AG04450 (cell line): ENCODE results near the gene EHD2. TPM values are rescaled to one million over a fixed set of nuclear protein-coding genes. Genes with fewer than 3 reads are reported as not detected.
"Not testable (repeated sequence)": the region's sequence is repeated elsewhere in the genome, so short reads cannot be mapped to it uniquely, and the experiment has no call there.

ENCODE experiments used
- CTCF ChIA-PET: fragments of 300-600, 350-600 bp; formaldehyde crosslinking; extraction: SDS; loops from one replicate; lab custom pipeline; 2022; ENCODE audit warnings: antibody characterized with exemption, inconsistent platforms; lab: Charles Lee
- POLR2A ChIA-PET: fragments of 350-600 bp; formaldehyde crosslinking; extraction: SDS; loops from one replicate; lab custom pipeline; 2021; ENCODE audit warnings: antibody characterized with exemption, inconsistent platforms; lab: Yijun Ruan, JAX
- DNase-seq: peaks from one replicate; pipeline ENCODE4 v3.0.0-alpha.2; 2011; ENCODE audit warnings: low read depth, low spot score
- H3K27ac ChIP-seq: one replicate; pipeline ENCODE4 v1.5.1; 2012; ENCODE audit warnings: low read depth, low read length, control low read depth
- H3K27me3 ChIP-seq: one replicate; pipeline ENCODE4 v1.6.0; 2012; ENCODE audit warnings: low read length; ENCODE audit not compliant: control insufficient read depth, insufficient read depth
- H3K4me3 ChIP-seq: 2 replicates; pipeline ENCODE4 v1.5.1; 2011; ENCODE audit warnings: mild to moderate bottlenecking, low read depth, low read length, control low read depth
- H3K9me3 ChIP-seq: 2 replicates; pipeline ENCODE4 v1.5.1; 2012; ENCODE audit warnings: low read length; ENCODE audit not compliant: control insufficient read depth, insufficient read depth
- polyA plus RNA-seq: library from polyadenylated mRNA; depleted of rRNA; stranded (reverse); fragments of >200 nt; gene quantifications from 2 replicates; pipeline ENCODE4 v1.2.3, GENCODE V29; 2011
- TF ChIP-seq, protein P1 (sequence below): IDR thresholded peaks from 2 replicates; pipeline ENCODE4 v1.5.1; 2011; ENCODE audit warnings: low read depth, low read length, control low read depth, inconsistent platforms

EHD2 gene
- polyA plus RNA-seq, 1 experiment = 84.0 TPM

DNA sequence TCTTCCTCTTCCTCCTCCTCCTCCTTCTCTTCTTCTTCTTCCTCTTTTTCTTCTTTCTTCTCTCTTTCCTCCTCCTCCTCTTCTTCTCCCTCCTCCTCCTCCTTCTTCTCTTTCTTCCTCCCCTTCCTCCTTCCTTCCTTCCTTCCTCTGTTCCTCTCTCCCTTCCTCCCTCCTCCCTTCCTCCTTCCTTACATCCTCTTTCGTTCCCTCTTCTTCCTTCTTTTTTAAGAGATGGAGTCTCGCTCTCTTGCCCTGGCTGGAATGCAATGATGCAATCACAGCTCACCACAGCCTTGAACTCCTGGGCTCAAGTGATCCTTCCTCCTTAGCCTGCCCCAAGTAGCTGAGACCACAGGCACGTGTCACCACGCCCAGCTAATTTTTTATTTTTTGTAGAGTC, 13.2 kb downstream of the EHD2 start:
- Histone ChIP-seq H3K27me3 (no peaks in the 10 kb centered on the region), H3K9me3 (peaks cover 12% of the 10 kb centered on the region; the same call in 1 of the 2 replicates), H3K4me3 (no peak overlapping the region), H3K27ac (no peak overlapping the region)
- POLR2A ChIA-PET = interaction anchor here (0.6 to 5.9 kb wide), 5 partner anchors 8 to 21 kb away, joined by 3 to 36 read pairs (median 4); no protein-coding TSS in a partner anchor
- TF ChIP-seq, protein P1, sequence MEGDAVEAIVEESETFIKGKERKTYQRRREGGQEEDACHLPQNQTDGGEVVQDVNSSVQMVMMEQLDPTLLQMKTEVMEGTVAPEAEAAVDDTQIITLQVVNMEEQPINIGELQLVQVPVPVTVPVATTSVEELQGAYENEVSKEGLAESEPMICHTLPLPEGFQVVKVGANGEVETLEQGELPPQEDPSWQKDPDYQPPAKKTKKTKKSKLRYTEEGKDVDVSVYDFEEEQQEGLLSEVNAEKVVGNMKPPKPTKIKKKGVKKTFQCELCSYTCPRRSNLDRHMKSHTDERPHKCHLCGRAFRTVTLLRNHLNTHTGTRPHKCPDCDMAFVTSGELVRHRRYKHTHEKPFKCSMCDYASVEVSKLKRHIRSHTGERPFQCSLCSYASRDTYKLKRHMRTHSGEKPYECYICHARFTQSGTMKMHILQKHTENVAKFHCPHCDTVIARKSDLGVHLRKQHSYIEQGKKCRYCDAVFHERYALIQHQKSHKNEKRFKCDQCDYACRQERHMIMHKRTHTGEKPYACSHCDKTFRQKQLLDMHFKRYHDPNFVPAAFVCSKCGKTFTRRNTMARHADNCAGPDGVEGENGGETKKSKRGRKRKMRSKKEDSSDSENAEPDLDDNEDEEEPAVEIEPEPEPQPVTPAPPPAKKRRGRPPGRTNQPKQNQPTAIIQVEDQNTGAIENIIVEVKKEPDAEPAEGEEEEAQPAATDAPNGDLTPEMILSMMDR = no peak
- CTCF ChIA-PET = interaction anchor here (1.3 kb wide), 1 partner anchor 18 kb away, joined by 3 read pairs; no protein-coding TSS in a partner anchor
- DNase-seq = no peak

DNA sequence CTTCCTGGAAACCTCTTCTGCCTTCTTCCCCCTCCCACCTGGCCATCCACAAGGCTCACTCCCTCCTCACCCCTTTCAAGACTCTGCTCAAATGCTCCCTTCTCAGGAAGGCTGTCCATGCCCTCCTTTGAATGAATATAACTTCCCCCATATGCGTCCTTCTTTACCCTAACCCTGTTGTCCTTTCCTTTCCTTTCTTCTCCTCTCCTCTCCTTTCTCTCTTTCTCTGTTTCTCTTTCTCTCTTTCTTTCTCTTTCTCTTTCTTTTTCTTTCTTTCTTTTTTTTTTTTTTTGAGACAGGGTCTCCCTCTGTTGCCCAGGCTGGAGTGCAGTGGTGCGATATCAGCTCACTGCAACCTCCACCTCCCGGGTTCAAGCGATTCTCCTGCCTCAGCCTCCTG, 15.1 kb downstream of the EHD2 start:
- DNase-seq, H3K27me3 ChIP-seq, H3K27ac ChIP-seq, H3K4me3 ChIP-seq: not testable (repeated sequence)
- H3K9me3 ChIP-seq = peaks cover 12% of the 10 kb centered on the region; the same call in 1 of the 2 replicates
- CTCF ChIA-PET = interaction anchor here (0.7 kb wide), 1 partner anchor 15 kb away, joined by 3 read pairs; no protein-coding TSS in a partner anchor
- POLR2A ChIA-PET = interaction anchor here (0.6 to 2.3 kb wide), 2 partner anchors 9 to 118 kb away, joined by 3 to 9 read pairs; no protein-coding TSS in a partner anchor

- H3K27me3 ChIP-seq = no peaks in the 10 kb centered on the region
- H3K4me3 ChIP-seq = peak overlapping the region; percentile 20; the same call in 1 of the 2 replicates
- CTCF ChIA-PET = no interaction called here
- POLR2A ChIA-PET = interaction anchor here (0.7 to 2.3 kb wide), 3 partner anchors 10 to 1947 kb away, joined by 4 to 9 read pairs (median 6); partner anchors contain the start of gene DMPK
- peak overlapping the region; percentile 73 for H3K27ac ChIP-seq
- DNase-seq = no peak
- peaks cover 12% of the 10 kb centered on the region; the same call in 1 of the 2 replicates for H3K9me3 ChIP-seq
- TF ChIP-seq, protein P1 = no peak
Measured at GRCh38 chr19:47729468-47729798, 16.2 kb downstream of the EHD2 start.

DNA sequence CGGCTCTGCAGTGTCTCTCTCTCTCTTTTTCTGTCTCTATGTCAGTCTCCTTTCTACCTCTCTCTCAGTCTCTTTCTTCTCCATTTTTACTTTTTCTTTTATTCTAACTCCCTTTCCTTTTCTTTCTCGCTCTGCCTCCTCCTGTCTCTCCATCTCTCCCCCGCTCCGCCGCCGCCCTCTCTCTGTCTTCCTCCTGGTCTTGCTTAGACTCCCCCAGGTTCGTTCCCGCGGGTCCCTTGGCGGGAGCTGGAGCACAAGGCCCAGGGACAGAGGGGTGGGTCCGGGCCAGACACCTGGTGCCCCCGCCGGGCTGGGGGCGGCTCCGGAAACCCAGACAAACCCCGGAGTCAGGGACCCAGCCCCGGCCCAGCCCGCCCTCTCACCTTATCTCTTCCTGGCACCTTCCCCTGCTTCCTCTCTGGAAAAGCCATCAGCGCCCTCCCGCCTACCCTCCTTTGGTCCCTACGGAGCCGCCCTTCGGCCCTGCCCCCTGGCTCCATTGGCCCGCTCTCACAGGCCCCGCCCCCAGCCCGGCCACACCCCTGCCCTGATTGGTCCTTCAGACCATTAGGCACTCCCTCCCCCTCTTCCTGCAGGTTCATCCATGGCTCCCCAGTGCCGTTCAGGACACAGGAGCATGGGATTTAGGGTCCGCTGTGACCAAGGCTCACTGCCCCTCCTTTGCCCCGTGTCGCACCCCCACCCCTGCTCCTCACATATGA, 16.7 kb downstream of the EHD2 start:
- TF ChIP-seq, protein P1 = no peak
- CTCF ChIA-PET = no interaction called here

DNA sequence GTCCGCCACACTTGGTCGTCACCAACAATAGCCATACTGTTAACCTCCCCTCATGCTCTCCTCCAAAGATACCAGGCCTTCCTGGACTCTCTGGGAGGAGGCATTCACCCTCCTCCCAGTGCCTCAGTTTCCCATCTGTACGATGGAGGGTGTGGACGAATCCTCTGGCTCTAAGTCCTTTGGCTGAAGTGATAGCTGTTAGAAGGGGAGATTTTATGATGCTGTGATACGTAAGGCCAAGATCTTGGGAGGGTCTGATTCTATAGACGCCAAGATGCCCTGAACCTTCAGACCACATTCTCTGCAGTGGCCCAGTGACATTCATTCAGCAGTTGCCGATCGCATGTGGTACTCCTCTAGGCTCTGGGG, 17.3 kb downstream of the EHD2 start:
- H3K4me3 ChIP-seq = no peak overlapping the region
- TF ChIP-seq, protein P1 = no peak
- POLR2A ChIA-PET = interaction anchor here (2.3 kb wide), 1 partner anchor 11 kb away, joined by 9 read pairs; no protein-coding TSS in a partner anchor
- no peaks in the 10 kb centered on the region for H3K27me3 ChIP-seq
- no peak overlapping the region for H3K27ac ChIP-seq
- no peak for DNase-seq
- peaks cover 10% of the 10 kb centered on the region; the same call in 1 of the 2 replicates for H3K9me3 ChIP-seq
- CTCF ChIA-PET = no interaction called here

More for the DNA sequence above, 16.7 kb downstream of the EHD2 start:
- POLR2A ChIA-PET = interaction anchor here (0.7 to 2.3 kb wide), 2 partner anchors 11 to 1947 kb away, joined by 4 to 9 read pairs; partner anchors contain the start of gene DMPK
- DNase-seq = no peak
- Histone ChIP-seq H3K27ac (peak overlapping the region; percentile 73), H3K9me3 (peaks cover 12% of the 10 kb centered on the region; the same call in 1 of the 2 replicates), H3K27me3 (no peaks in the 10 kb centered on the region), H3K4me3 (no peak overlapping the region)
